HL-60 (cell line): ENCODE results near the gene CCL13.

ENCODE experiments used
- DNase-seq, 2 experiments: peaks; one replicate each; pipeline ENCODE4 v3.0.0-alpha.2; 2010 to 2020; ENCODE audit warnings: low read depth in 1 of 2, low spot score in 1 of 2
- H3K27ac ChIP-seq: fragments of 250-450 bp; sonication (Bioruptor Pico); replicated peaks from 2 replicates; pipeline ENCODE4 v1.5.1; 2020; ENCODE audit warnings: mild to moderate bottlenecking, moderate library complexity
- H3K27me3 ChIP-seq: fragments of 250-450 bp; sonication (Bioruptor Pico); 2 replicates; pipeline ENCODE4 v1.5.1; 2021; ENCODE audit warnings: mild to moderate bottlenecking, moderate library complexity; ENCODE audit not compliant: insufficient read depth, poor library complexity, severe bottlenecking
- H3K4me3 ChIP-seq: replicated peaks from 2 replicates; pipeline ENCODE4 v1.5.1; 2011; ENCODE audit warnings: mild to moderate bottlenecking, control low read depth, low read length; ENCODE audit not compliant: insufficient read depth
- CTCF ChIP-seq: IDR thresholded peaks from one replicate; pipeline ENCODE4 v1.5.1; 2011; ENCODE audit warnings: low read length, control low read depth, inconsistent platforms; ENCODE audit not compliant: insufficient read depth
- GABPA ChIP-seq: IDR thresholded peaks from 2 replicates; pipeline ENCODE4 v1.6.1; 2012; ENCODE audit warnings: low read depth
- POLR2AphosphoS5 ChIP-seq: IDR thresholded peaks from 2 replicates; pipeline ENCODE4 v1.6.1; 2012; ENCODE audit warnings: low read depth
- SPI1 ChIP-seq: IDR thresholded peaks from 2 replicates; pipeline ENCODE4 v1.6.1; 2012; ENCODE audit warnings: low read depth, mild to moderate bottlenecking, borderline replicate concordance
- TF ChIP-seq, protein P1 (sequence below): IDR thresholded peaks from 2 replicates; pipeline ENCODE4 v1.6.1; 2012; ENCODE audit warnings: low read depth; ENCODE audit not compliant: insufficient replicate concordance

The CCL13 gene

DNA sequence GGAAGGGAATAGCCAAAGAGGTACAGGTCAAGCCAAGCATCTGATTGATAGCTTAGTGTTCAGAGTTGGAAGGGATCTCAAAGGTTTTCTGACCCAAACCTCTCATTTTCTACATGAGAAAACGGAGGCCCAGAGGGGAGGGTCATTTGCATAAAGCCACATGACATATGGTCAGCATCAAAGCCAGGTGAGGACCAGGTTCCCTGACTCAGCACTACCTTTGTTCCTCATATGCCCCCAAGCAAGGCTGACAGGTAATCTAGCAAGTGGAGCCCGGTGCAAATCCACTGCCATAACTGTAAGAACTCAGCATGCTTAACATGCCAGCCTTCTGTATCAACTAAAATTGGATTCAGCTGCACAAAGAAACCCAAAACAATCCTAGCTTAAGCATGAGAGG is 35.0 kb downstream of the CCL13 start:
- no peak for DNase-seq
- H3K4me3 ChIP-seq, result no peak overlapping the region
- no peaks in the 10 kb centered on the region for H3K27me3 ChIP-seq
- H3K27ac ChIP-seq, result no peak overlapping the region
- no peak for TF ChIP-seq SPI1
- TF ChIP-seq CTCF, result no peak
- no peak for TF ChIP-seq GABPA

- Histone ChIP-seq H3K4me3 (no peak overlapping the region), H3K27me3 (no peaks in the 10 kb centered on the region), H3K27ac (no peak overlapping the region)
- DNase-seq, result no peak
- TF ChIP-seq, protein P1, sequence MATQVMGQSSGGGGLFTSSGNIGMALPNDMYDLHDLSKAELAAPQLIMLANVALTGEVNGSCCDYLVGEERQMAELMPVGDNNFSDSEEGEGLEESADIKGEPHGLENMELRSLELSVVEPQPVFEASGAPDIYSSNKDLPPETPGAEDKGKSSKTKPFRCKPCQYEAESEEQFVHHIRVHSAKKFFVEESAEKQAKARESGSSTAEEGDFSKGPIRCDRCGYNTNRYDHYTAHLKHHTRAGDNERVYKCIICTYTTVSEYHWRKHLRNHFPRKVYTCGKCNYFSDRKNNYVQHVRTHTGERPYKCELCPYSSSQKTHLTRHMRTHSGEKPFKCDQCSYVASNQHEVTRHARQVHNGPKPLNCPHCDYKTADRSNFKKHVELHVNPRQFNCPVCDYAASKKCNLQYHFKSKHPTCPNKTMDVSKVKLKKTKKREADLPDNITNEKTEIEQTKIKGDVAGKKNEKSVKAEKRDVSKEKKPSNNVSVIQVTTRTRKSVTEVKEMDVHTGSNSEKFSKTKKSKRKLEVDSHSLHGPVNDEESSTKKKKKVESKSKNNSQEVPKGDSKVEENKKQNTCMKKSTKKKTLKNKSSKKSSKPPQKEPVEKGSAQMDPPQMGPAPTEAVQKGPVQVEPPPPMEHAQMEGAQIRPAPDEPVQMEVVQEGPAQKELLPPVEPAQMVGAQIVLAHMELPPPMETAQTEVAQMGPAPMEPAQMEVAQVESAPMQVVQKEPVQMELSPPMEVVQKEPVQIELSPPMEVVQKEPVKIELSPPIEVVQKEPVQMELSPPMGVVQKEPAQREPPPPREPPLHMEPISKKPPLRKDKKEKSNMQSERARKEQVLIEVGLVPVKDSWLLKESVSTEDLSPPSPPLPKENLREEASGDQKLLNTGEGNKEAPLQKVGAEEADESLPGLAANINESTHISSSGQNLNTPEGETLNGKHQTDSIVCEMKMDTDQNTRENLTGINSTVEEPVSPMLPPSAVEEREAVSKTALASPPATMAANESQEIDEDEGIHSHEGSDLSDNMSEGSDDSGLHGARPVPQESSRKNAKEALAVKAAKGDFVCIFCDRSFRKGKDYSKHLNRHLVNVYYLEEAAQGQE, result no peak
Observed at GRCh38 chr17:34393401-34393800, 37.1 kb downstream of the CCL13 start.

DNA sequence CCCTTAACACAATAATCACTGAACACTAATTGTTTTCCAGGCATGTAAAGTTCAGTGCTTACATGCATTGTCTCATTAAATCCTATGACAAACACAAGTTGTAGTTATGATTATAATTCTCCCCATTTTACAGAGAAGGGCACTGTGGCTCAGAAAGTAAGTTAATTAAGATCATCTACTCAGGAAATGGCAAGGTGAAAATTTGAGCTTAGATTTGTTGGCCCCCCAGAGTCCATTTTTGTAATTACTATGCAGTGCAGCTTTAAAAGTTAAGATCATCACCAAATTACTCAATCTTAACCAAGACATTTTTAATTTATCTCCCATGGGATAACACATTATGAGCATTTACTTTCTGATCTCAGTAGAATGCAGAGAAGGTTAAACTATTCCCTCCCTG is 41.0 kb downstream of the CCL13 start:
- no peaks in the 10 kb centered on the region for H3K27me3 ChIP-seq
- H3K27ac ChIP-seq, result no peak overlapping the region
- no peak overlapping the region for H3K4me3 ChIP-seq
- DNase-seq, result no peak
- no peak for TF ChIP-seq GABPA
- no peak for TF ChIP-seq CTCF
- no peak for TF ChIP-seq POLR2AphosphoS5
- TF ChIP-seq SPI1, result no peak
- TF ChIP-seq, protein P1, result no peak

DNA sequence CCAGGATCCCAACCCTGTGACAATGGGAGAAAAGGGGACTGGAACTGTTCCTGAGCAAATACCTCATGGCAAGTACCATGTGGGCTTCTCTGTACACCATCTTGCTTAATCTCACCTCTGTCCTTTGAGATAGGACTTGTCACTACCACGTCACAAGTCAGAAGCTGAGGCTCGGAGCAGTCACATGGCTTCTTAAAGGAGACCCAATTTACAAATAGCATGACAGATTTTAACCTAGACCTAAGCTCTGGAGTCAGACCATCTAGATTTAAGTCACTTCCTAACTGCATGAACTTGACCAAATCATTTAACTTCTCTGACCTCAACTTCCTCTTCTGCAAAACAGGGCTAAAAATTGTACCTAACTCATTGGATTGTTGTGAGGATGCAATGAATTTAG is 42.7 kb downstream of the CCL13 start:
- H3K4me3 ChIP-seq, result no peak overlapping the region
- no peak overlapping the region for H3K27ac ChIP-seq
- peak; percentile 14 to 57 for DNase-seq
- no peak for TF ChIP-seq GABPA
- TF ChIP-seq SPI1, result peak; percentile 51; the same call in 1 of the 2 replicates
- H3K27me3 ChIP-seq, result no peaks in the 10 kb centered on the region

DNA sequence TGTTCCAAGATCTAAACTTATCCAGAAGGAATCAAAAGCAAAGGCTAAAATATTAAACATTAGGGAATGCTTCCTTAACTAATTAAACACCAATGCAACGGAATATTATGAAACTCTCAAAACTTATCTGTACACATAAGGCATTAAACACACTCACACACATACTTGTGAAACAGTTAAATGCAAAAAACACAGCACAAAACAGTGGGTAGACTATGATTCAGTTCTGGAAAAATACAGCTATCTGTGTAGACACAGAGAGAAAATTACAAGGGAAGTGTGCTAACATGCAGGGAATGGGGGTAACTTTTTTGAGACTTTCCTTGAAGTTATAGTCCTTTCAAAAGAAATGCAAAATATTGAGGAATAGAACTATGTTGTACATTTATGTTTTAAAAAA is 43.4 kb downstream of the CCL13 start:
- Histone ChIP-seq H3K27ac (no peak overlapping the region), H3K27me3 (no peaks in the 10 kb centered on the region)

More for the DNA sequence above, 43.4 kb downstream of the CCL13 start:
- DNase-seq, result peak in 1 of 2 experiments; percentile 35
- no peak overlapping the region for H3K4me3 ChIP-seq
- TF ChIP-seq POLR2AphosphoS5 (no peak), SPI1 (no peak), CTCF (no peak), GABPA (no peak)
- TF ChIP-seq, protein P1, result no peak
